Measurements from ENCODE around the gene ADGRL1. TPM values are rescaled to one million over a fixed set of nuclear protein-coding genes. Genes with fewer than 3 reads are reported as not detected.
A peak's percentile ranks its signal among the peaks of the same experiment; 100 is the strongest.

ADGRL1 gene
- total RNA-seq, 4 donors from 2014 or later: 2.4 to 64.0 (median 20.7) TPM

DNA sequence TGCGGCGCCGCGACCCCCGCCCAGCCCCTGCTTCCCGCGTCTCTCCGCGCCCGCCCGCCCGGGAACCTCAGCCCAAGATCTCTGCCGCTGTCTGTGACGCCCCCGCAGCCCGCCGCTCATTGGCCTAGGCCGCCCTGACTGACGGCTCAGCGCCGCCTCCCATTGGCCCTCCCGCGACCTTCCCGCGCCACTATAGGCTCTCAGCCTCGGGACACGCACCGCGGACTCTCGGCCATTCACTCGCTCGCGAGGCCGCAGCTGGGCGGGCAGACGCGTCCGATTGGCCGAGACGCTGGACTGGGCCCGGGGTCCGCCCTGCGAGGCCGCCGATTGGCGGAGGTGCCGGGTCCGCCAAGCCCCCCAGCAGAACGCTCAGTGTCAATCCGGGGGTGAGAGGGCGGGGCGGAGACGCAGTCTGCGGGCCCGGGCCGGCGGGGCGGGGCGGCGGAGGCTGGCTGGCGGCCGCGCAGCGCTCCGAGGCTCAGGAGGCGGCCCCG, 88.3 kb downstream of the ADGRL1 start, which contains the start of gene PRKACA:
PRKACA (minus strand) TSS at position 95 of the 497 bp plus-strand sequence. CDS start 215 bp downstream, outside the sequence.
- peak; percentile 97 to 99 for DNase-seq
- peak in 1 of 2 donors; percentile 54 for TF ChIP-seq POLR2A (IDR thresholded peaks at IDR 0.05)
- TF ChIP-seq, protein P1, sequence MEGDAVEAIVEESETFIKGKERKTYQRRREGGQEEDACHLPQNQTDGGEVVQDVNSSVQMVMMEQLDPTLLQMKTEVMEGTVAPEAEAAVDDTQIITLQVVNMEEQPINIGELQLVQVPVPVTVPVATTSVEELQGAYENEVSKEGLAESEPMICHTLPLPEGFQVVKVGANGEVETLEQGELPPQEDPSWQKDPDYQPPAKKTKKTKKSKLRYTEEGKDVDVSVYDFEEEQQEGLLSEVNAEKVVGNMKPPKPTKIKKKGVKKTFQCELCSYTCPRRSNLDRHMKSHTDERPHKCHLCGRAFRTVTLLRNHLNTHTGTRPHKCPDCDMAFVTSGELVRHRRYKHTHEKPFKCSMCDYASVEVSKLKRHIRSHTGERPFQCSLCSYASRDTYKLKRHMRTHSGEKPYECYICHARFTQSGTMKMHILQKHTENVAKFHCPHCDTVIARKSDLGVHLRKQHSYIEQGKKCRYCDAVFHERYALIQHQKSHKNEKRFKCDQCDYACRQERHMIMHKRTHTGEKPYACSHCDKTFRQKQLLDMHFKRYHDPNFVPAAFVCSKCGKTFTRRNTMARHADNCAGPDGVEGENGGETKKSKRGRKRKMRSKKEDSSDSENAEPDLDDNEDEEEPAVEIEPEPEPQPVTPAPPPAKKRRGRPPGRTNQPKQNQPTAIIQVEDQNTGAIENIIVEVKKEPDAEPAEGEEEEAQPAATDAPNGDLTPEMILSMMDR (IDR thresholded peaks at IDR 0.05): peak in 1 of 4 experiments; percentile 17
- Histone ChIP-seq H3K27ac (peak within 1 kb of the TSS; percentile 93 to 100), H3K4me3 (peak within 1 kb of the TSS; percentile 98), H3K9me3 (no peaks in the 10 kb centered on the region), H3K27me3 (no peaks in the 10 kb centered on the region), H3K36me3 (no peaks in the 10 kb centered on the region), H3K4me1 (peaks cover 11 to 27% of the 10 kb centered on the region in 2 donors)
- intact Hi-C loops (cut with DNase I; ENCODE audit: low total_unique reads): no loop called here

DNA sequence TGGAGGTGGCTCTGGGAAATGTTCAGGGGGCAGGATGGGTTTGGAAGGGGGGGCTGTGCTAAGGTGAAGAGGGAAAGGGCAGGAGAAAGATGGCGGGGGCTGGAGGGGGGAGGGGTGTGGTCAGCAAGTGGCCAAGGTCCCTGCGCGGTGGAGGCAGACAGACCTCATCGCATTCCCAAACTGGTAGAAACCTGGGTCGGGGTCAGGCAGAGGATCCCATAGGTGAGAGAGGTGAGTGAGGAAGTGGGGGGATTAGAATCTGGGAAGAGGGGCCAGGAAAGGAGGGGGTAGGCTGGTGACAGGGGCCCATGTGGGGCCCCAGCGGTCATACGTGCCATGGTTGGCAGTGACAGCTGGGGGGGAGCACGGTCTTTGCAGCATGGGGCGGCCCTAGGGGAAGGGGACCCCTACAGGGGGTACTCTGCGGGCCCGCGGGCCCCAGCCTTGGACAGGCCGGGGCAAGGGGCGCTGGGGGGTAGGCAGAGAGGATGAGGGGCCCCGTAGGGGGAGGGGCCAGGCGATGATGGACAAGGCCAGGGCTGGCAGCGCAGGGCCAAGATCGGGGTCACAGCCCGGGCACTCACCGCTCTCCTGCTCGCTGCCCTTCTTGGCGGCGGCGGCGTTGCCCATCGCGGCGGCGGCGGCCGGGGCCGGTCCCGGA, 88.9 kb downstream of the ADGRL1 start:
- H3K4me3 ChIP-seq: peak overlapping the region; percentile 98
- TF ChIP-seq, protein P1 (IDR thresholded peaks at IDR 0.05): no peak
- TF ChIP-seq POLR2A (IDR thresholded peaks at IDR 0.05): no peak
- H3K4me1 ChIP-seq: peaks cover 11 to 34% of the 10 kb centered on the region in 2 donors
- H3K27ac ChIP-seq: peak overlapping the region; percentile 83 to 90
- no peaks in the 10 kb centered on the region for H3K36me3 ChIP-seq
- no peaks in the 10 kb centered on the region for H3K27me3 ChIP-seq
- DNase-seq: peak; percentile 50 to 61
- H3K9me3 ChIP-seq: no peaks in the 10 kb centered on the region
- intact Hi-C loops (cut with DNase I; ENCODE audit: low total_unique reads): no loop called here

DNA sequence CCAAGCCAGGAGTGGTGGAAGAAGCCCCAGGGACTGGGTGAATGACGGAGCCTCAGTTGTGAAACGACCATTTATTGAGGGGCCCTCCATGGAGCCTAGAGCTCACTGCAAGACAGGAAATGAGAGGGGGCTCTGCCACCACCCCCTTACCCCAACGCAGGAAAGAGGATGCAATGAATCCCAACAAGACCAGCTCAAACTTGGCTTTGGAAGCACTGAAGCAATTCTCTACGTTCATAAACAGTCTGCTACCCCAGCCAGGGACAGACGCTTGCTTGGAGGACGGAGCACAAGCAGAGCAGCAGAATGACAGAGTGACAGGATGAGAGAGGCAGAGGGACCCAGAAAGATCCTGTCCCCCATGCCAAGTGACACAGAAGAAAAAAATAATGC, 89.4 kb downstream of the ADGRL1 start:
- DNase-seq: no peak
- TF ChIP-seq, protein P1 (IDR thresholded peaks at IDR 0.05): no peak
- no peak for TF ChIP-seq POLR2A (IDR thresholded peaks at IDR 0.05)
- no peaks in the 10 kb centered on the region for H3K9me3 ChIP-seq
- peak overlapping the region; percentile 83 to 90 for H3K27ac ChIP-seq
- peaks cover 11 to 39% of the 10 kb centered on the region in 2 donors for H3K4me1 ChIP-seq
- no peaks in the 10 kb centered on the region for H3K27me3 ChIP-seq
- H3K4me3 ChIP-seq: peak overlapping the region; percentile 98
- H3K36me3 ChIP-seq: no peaks in the 10 kb centered on the region
- intact Hi-C loops (cut with DNase I; ENCODE audit: low total_unique reads): no loop called here

- TF ChIP-seq, protein P1 (IDR thresholded peaks at IDR 0.05): no peak
- no peaks in the 10 kb centered on the region for H3K9me3 ChIP-seq
- no peak for DNase-seq
- intact Hi-C loops (cut with DNase I; ENCODE audit: low total_unique reads): no loop called here
- no peaks in the 10 kb centered on the region for H3K27me3 ChIP-seq
- peak overlapping the region; percentile 83 to 90 for H3K27ac ChIP-seq
- H3K36me3 ChIP-seq: no peaks in the 10 kb centered on the region
- H3K4me3 ChIP-seq: peak overlapping the region in 1 of 2 donors; percentile 98
- peaks cover 11 to 39% of the 10 kb centered on the region in 2 donors for H3K4me1 ChIP-seq
Measured at GRCh38 chr19:14115756-14116155, 90.2 kb downstream of the ADGRL1 start.

- intact Hi-C loops (cut with DNase I; ENCODE audit: low total_unique reads): no loop called here
- peaks cover 11 to 39% of the 10 kb centered on the region in 2 donors for H3K4me1 ChIP-seq
- DNase-seq: no peak
Measured at GRCh38 chr19:14114854-14115253, 91.1 kb downstream of the ADGRL1 start.

More at GRCh38 chr19:14114854-14115253, 91.1 kb downstream of the ADGRL1 start:
- Histone ChIP-seq H3K4me3 (no peak overlapping the region), H3K36me3 (no peaks in the 10 kb centered on the region), H3K27me3 (no peaks in the 10 kb centered on the region), H3K27ac (peak overlapping the region; percentile 81 to 90), H3K9me3 (no peaks in the 10 kb centered on the region)
- TF ChIP-seq POLR2A (IDR thresholded peaks at IDR 0.05): no peak
- TF ChIP-seq, protein P1 (IDR thresholded peaks at IDR 0.05): peak in 3 of 4 experiments; percentile 16 to 30 (median 26)

Data from uterus (tissue), 4 donors.